Activated CD4-positive, alpha-beta T cell treated with anti-CD3 and anti-CD28 coated beads, Interleukin-2, amount 50 U/mL, for 1 hour (primary cell): ENCODE results near the gene CDC42SE1.

ENCODE experiments used
- DNase-seq: peaks from one replicate; pipeline ENCODE4 v3.0.0-alpha.2; 2020

The CDC42SE1 gene

GRCh38 chr1:151008244-151009205, 50.9 kb downstream of the CDC42SE1 start, which contains the start of gene PRUNE1:
PRUNE1 (plus strand) TSS chr1:151008449; CDS start chr1:151008633, 184 bp downstream.
- peak; percentile 98 for DNase-seq

DNA sequence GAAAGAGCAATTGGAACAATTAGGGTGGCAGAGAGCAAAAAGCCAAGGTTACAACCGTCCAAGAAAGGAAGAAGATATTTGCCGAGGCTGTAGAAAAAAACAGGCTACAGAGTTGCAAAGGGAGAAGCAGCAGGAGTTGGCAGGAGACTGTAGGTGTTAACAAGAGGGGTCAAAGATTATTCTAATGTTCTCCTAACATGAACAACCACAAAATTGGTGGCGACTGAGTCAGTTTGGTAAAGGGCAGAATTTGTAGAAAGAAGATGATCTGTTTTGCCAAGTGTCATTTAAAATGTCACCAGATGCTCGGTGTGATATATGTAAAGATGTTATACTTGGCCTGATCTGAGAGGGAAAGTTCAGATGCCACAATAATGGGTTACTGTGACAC, 51.6 kb downstream of the CDC42SE1 start:
- DNase-seq = no peak

- DNase-seq = peak; percentile 13
Observed at GRCh38 chr1:151006327-151007052, 52.9 kb downstream of the CDC42SE1 start, which contains the start of gene MINDY1. MINDY1 (minus strand) TSS chr1:151006902; CDS start chr1:151002617, 4,285 bp downstream.

- no peak for DNase-seq
Observed at GRCh38 chr1:151005729-151006319, 53.6 kb downstream of the CDC42SE1 start.

DNA sequence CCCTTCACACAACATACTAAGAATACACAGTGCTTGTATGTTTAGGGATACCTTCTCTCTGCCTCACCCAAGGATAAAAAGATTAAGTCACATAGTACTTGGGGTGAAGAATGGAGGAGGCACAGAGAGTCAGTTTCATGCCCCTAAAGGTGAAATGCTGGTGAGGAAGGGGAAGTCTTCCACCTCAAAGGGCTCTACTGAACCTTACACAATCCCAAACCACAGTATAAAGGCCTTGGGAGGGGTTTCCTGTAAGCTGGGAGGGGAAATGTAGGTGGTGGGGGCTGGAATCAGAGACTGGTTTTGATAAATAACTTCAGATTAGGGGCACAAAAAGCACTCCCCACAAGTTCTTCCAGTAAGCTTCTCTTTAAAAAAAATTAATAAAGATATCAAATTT, 56.2 kb downstream of the CDC42SE1 start:
- no peak for DNase-seq

GRCh38 chr1:151002611-151003010, 56.8 kb downstream of the CDC42SE1 start:
- DNase-seq = no peak

DNA sequence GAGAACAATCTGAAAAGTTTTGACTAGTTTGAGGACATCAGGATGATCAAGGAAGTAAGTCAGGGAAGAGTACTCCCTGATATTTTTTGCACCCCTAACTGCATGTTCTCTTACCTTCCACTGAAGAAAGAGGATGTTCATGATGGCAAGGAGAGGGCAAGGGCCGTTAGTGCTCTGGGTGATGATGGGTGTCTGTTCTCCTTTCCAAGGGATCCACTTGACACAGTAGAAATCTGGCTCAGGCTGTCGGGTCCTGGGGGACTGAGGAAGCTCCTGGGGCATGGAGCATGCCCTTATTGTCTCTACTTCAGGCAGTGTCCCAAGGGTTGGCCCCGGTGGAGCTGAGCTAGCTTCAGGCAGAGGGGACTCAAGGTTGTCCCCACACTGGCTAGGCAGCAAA, 57.4 kb downstream of the CDC42SE1 start:
- no peak for DNase-seq

DNA sequence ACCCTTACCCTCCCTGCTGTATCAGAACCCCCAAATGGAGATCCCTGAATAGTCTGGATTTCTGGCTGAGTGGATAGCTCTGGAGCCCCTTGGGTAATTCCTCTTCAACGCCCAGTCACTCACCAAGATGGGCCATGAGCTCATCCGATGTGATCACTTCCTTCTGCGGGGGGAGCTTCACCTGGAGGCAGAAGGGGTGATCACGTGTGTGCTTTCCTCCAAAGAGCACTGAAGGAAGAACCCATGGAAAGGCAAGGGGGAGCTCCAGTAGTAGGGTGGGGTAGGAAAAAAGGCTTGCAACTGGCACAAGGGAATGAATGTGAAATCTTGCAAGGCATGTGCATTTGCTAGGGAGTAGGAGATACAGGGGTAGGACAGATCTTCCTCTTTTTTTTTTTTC, 57.8 kb downstream of the CDC42SE1 start:
- DNase-seq = no peak
